HG03039 (cell line): ENCODE data around the gene USH1G.

Experiments used
- ATAC-seq: cut with Tn5 transposase; IDR thresholded peaks from one replicate; pipeline ENCODE4 v1.9.1; 2021; ENCODE audit warnings: mild to moderate bottlenecking, moderate library complexity; ENCODE audit not compliant: unreplicated experiment

USH1G gene

GRCh38 chr17:74954665-74955421 is 31.8 kb upstream of the USH1G start:
- no peak for ATAC-seq

GRCh38 chr17:74954115-74954514 is 31.1 kb upstream of the USH1G start:
- no peak for ATAC-seq

GRCh38 chr17:74953134-74953687 is 30.2 kb upstream of the USH1G start:
- ATAC-seq: no peak

- no peak for ATAC-seq
These were observed 29.5 kb upstream of the USH1G start for GRCh38 chr17:74952431-74953133.

- ATAC-seq: no peak
These were observed 28.8 kb upstream of the USH1G start for GRCh38 chr17:74951680-74952421.

GRCh38 chr17:74951065-74951464 is 28.0 kb upstream of the USH1G start:
- no peak for ATAC-seq

- ATAC-seq: no peak
These were observed 27.2 kb upstream of the USH1G start for GRCh38 chr17:74950207-74950606.

- ATAC-seq: no peak
These were observed 26.5 kb upstream of the USH1G start for GRCh38 chr17:74949455-74950115.

- ATAC-seq: no peak
These were observed 24.1 kb upstream of the USH1G start for GRCh38 chr17:74947041-74947754.

GRCh38 chr17:74946641-74947040 is 23.6 kb upstream of the USH1G start:
- no peak for ATAC-seq

- ATAC-seq: no peak
These were observed 22.5 kb upstream of the USH1G start for GRCh38 chr17:74945543-74945942.

GRCh38 chr17:74943808-74944522 is 20.9 kb upstream of the USH1G start:
- ATAC-seq: no peak

- ATAC-seq: no peak
These were observed 18.2 kb upstream of the USH1G start for GRCh38 chr17:74941128-74941725.

GRCh38 chr17:74939534-74939933 is 16.5 kb upstream of the USH1G start:
- ATAC-seq: no peak

- no peak for ATAC-seq
These were observed 15.3 kb upstream of the USH1G start for GRCh38 chr17:74938194-74938950.

GRCh38 chr17:74937064-74938051 is 14.3 kb upstream of the USH1G start:
- ATAC-seq: no peak

- ATAC-seq: no peak
These were observed 13.4 kb upstream of the USH1G start for GRCh38 chr17:74936470-74936799.
